Measurements from ENCODE around the gene C1orf52.

GRCh38 chr1:85220756-85221201 lies 38.7 kb downstream of the C1orf52 start:
- TF ChIP-seq CTCF (IDR thresholded peaks at IDR 0.05): no peak
- no peak for TF ChIP-seq POLR2A (IDR thresholded peaks at IDR 0.05)
- no peak for TF ChIP-seq POLR2AphosphoS5 (IDR thresholded peaks at IDR 0.05)

Data from upper lobe of left lung (tissue), 4 donors.